ENCODE data around the gene TP53TG3C.
"Not testable (repeated sequence)": the region's sequence is repeated elsewhere in the genome, so short reads cannot be mapped to it uniquely, and the experiment has no call there.

The TP53TG3C gene, protein sequence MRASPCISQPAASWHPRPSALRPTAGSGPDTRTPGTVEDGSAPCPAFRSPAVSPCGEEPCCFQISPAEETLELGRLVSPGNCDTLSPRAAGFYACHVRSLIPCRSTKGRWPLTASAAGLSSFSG

DNA sequence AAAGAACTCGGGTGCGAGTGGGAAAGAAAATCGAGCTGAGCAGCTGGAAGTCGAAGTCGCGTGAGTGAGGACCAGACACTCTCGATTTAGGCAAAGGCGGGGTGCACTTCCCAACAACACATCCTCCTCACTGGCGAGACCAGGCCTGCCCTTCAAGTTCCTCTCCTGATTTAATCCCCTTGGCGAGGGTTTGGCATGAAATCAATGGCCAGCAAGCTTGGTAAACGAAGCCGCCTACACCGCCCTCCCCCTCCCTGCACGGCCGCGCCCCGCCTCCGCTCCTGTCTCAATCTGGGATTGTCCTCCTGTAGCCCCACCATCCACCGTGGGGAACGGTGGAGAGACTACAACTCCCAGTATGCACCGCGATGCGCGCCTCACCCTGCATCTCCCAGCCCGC is at the start of gene TP53TG3C:
TP53TG3C (plus strand) TSS at position 301 of the 400 bp plus-strand sequence; CDS start at position 369, 68 bp downstream.
- DNase-seq = not testable (repeated sequence)

Data from CD4-positive, alpha-beta T cell treated with Interleukin-1 beta for 1 hour (primary cell).